HCT116 (cell line): ENCODE measurements around the gene RXYLT1. TPM values are rescaled to one million over a fixed set of nuclear protein-coding genes. Genes with fewer than 3 reads are reported as not detected.

Source experiments
- ATAC-seq: fragments of 200-7000 bp; cut with Tn5 transposase; 2 replicates; pipeline ENCODE4 v1.9.1; 2020; ENCODE audit warnings: mild to moderate bottlenecking, moderate library complexity
- BruUV-seq: library from RNA; stranded (reverse); fragments of 400-500 nt; replicated peaks from 2 replicates; lab custom pipeline; 2021; lab: Mats Ljungman, UMichigan
- CTCF ChIA-PET: fragments of 300-600 bp; sonication (Branson Sonifier 250); formaldehyde crosslinking; loops from one replicate; lab custom pipeline; 2021; ENCODE audit warnings: antibody characterized with exemption; lab: Charles Lee
- POLR2A ChIA-PET: fragments of 300-600, 350-600 bp; sonication (Branson Sonifier 250); formaldehyde crosslinking; loops from one replicate; lab custom pipeline; 2021; ENCODE audit warnings: antibody characterized with exemption; lab: Charles Lee
- RAD21 ChIA-PET, 2 experiments: fragments of 300-600 bp; sonication (Branson Sonifier 250); formaldehyde crosslinking; loops; one replicate each; lab custom pipeline; 2023; ENCODE audit warnings: low total read pairs in 2 of 2; ENCODE audit not compliant: uncharacterized antibody in 2 of 2, unreplicated experiment in 2 of 2, low non-redundant PET in 1 of 2; lab: Charles Lee
- DNase-seq: peaks from one replicate; pipeline ENCODE4 v3.0.0-alpha.2; 2010; ENCODE audit warnings: low read depth, low spot score
- H2AFZ ChIP-seq: fragments of 200-600 bp; shearing (Covaris generic), sonication (generic); 2 replicates; pipeline ENCODE4 v1.6.1; 2017; ENCODE audit warnings: low read depth, mixed run types, mixed read lengths, antibody characterized with exemption, low read length; ENCODE audit not compliant: poor library complexity, severe bottlenecking
- H3K27ac ChIP-seq: 2 replicates; pipeline ENCODE4 v1.5.1; 2012; ENCODE audit warnings: low read depth, low read length
- H3K27me3 ChIP-seq: fragments of 200-600 bp; sonication (generic); 2 replicates; pipeline ENCODE4 v1.6.1; 2016; ENCODE audit warnings: mixed run types, low read length, mixed read lengths; ENCODE audit not compliant: insufficient read depth
- H3K36me3 ChIP-seq, 2 experiments: fragments of 200-500 bp in 1 of 2; fragments of 200-600 bp in 1 of 2; sonication (Bioruptor generic) in 1 of 2; sonication (generic) in 1 of 2; 2 replicates each; pipeline versions ENCODE4 v1.5.1 to v1.6.1; 2014 to 2016; ENCODE audit warnings: low read length in 2 of 2, inconsistent platforms in 1 of 2, mixed read lengths in 1 of 2, mixed run types in 1 of 2; ENCODE audit not compliant: insufficient read depth in 2 of 2, control insufficient read depth in 1 of 2
- H3K4me1 ChIP-seq, 2 experiments: fragments of 200-600 bp in 1 of 2; sonication (generic) in 1 of 2; 2 replicates each; pipeline versions ENCODE4 v1.5.1 to v1.6.1; 2012 to 2017; ENCODE audit warnings: low read length in 2 of 2, inconsistent platforms in 1 of 2, mild to moderate bottlenecking in 1 of 2, mixed read lengths in 1 of 2, mixed run types in 1 of 2, moderate library complexity in 1 of 2; ENCODE audit not compliant: insufficient read depth in 2 of 2, control insufficient read depth in 1 of 2
- H3K4me2 ChIP-seq: fragments of 200-600 bp; sonication (generic); 2 replicates; pipeline ENCODE4 v1.6.1; 2017; ENCODE audit warnings: mixed run types, low read length, mixed read lengths
- H3K4me3 ChIP-seq, 2 experiments: fragments of 200-600 bp in 1 of 2; sonication (generic) in 1 of 2; replicated peaks in 1 of 2; 2 replicates each; pipeline ENCODE4 v1.5.1; 2011 to 2016; ENCODE audit warnings: low read length in 2 of 2, control low read depth in 1 of 2, low read depth in 1 of 2, mild to moderate bottlenecking in 1 of 2, mixed read lengths in 1 of 2, mixed run types in 1 of 2
- H3K79me2 ChIP-seq: fragments of 200-600 bp; sonication (generic); 2 replicates; pipeline ENCODE4 v1.6.1; 2017; ENCODE audit warnings: mild to moderate bottlenecking, mixed run types, low read length, moderate library complexity, mixed read lengths; ENCODE audit not compliant: insufficient read depth
- H3K9ac ChIP-seq: fragments of 200-600 bp; sonication (generic); 2 replicates; pipeline ENCODE4 v1.6.1; 2016; ENCODE audit warnings: low read length, mixed read lengths
- H3K9me2 ChIP-seq: fragments of 200-600 bp; sonication (generic), shearing (Covaris generic); 2 replicates; pipeline ENCODE4 v1.6.1; 2017; ENCODE audit warnings: mixed run types, mild to moderate bottlenecking, moderate library complexity; ENCODE audit not compliant: insufficient read depth
- H3K9me3 ChIP-seq, 2 experiments: fragments of 200-500 bp in 1 of 2; fragments of 200-600 bp in 1 of 2; sonication (Bioruptor generic) in 1 of 2; sonication (generic) in 1 of 2; 2 replicates each; pipeline ENCODE4 v1.6.1; 2014 to 2017; ENCODE audit warnings: low read length in 2 of 2, mixed read lengths in 2 of 2, inconsistent platforms in 1 of 2, low read depth in 1 of 2, mild to moderate bottlenecking in 1 of 2, mixed run types in 1 of 2, moderate library complexity in 1 of 2; ENCODE audit not compliant: control insufficient read depth in 1 of 2, insufficient read depth in 1 of 2
- H4K20me1 ChIP-seq: fragments of 200-600 bp; sonication (generic), shearing (Covaris generic); 2 replicates; pipeline ENCODE4 v1.6.1; 2017; ENCODE audit warnings: mixed run types, mild to moderate bottlenecking, moderate library complexity; ENCODE audit not compliant: insufficient read depth
- EZH2 ChIP-seq: fragments of 200-600 bp; sonication (generic); IDR thresholded peaks from 2 replicates; pipeline ENCODE4 v1.6.1; 2017; ENCODE audit warnings: antibody characterized with exemption, mixed run types
- MAX ChIP-seq: IDR thresholded peaks from 2 replicates; pipeline ENCODE4 v1.6.1; 2012
- REST ChIP-seq: IDR thresholded peaks from 2 replicates; pipeline ENCODE4 v1.6.1; 2012; ENCODE audit warnings: low read depth
- SIN3A ChIP-seq: IDR thresholded peaks from 2 replicates; pipeline ENCODE4 v1.6.1; 2012; ENCODE audit warnings: low read depth
- YY1 ChIP-seq: IDR thresholded peaks from 2 replicates; pipeline ENCODE4 v1.6.1; 2011; ENCODE audit warnings: low read length, low read depth, moderate library complexity, mild to moderate bottlenecking; ENCODE audit not compliant: insufficient replicate concordance; ENCODE audit errors: extremely low read depth
- ZBTB33 ChIP-seq: IDR thresholded peaks from 2 replicates; pipeline ENCODE4 v1.6.1; 2011; ENCODE audit warnings: mild to moderate bottlenecking, low read length, moderate library complexity; ENCODE audit not compliant: insufficient replicate concordance; ENCODE audit errors: extremely low read depth
- ZFX ChIP-seq: fragments of 450-650 bp; IDR thresholded peaks from 2 replicates; pipeline ENCODE4 v1.6.1; 2017
- ZNF274 ChIP-seq: fragments of 200-500 bp; sonication (Bioruptor generic); IDR thresholded peaks from 2 replicates; pipeline ENCODE4 v1.6.1; 2014; ENCODE audit warnings: mild to moderate bottlenecking, low read depth, low read length, inconsistent platforms
- intact Hi-C: fragments of 100-400 bp; cut with micrococcal nuclease; formaldehyde crosslinking; loops from 2 replicates; pipeline ENCODE4 v1.10.0; 2022
- total RNA-seq: library from RNA; stranded (reverse); gene quantifications from one replicate; pipeline ENCODE4 v1.2.1, GENCODE V29; 2021; ENCODE audit not compliant: unreplicated experiment

Gene RXYLT1
- total RNA-seq, 1 experiment from 2014 or later: 23.0 TPM

GRCh38 chr12:63849106-63849620, 69.5 kb downstream of the RXYLT1 start:
- Histone ChIP-seq H3K4me2 (no peak overlapping the region), H3K27me3 (no peaks in the 10 kb centered on the region), H4K20me1 (no peaks in the 10 kb centered on the region), H3K9me3 (no peaks in the 10 kb centered on the region), H2AFZ (no peak overlapping the region), H3K9ac (no peak overlapping the region), H3K9me2 (no peaks in the 10 kb centered on the region), H3K4me3 (no peak overlapping the region), H3K36me3 (no peaks in the 10 kb centered on the region), H3K79me2 (peaks cover 98% of the 10 kb centered on the region), H3K4me1 (peaks cover 5 to 21% of the 10 kb centered on the region in 2 experiments; a peak in 3 of 4 replicates), H3K27ac (no peak overlapping the region)
- CTCF ChIA-PET: no interaction called here
- RAD21 ChIA-PET: no interaction called here
- POLR2A ChIA-PET: no interaction called here
- DNase-seq: no peak
- intact Hi-C loops: loop anchor here (10.0 kb wide), 1 partner anchor 126 kb away; no protein-coding TSS in a partner anchor
- no TSS peak for BruUV-seq
- ATAC-seq: no peak
- TF ChIP-seq MAX: no peak
- no peak for TF ChIP-seq ZFX
- TF ChIP-seq YY1: no peak
- no peak for TF ChIP-seq REST
- no peak for TF ChIP-seq EZH2
- no peak for TF ChIP-seq ZNF274
- TF ChIP-seq ZBTB33: no peak
- TF ChIP-seq SIN3A: no peak
